SK-N-DZ (cell line): Measurements from ENCODE around the gene SSR4.

Experiments
- DNase-seq: peaks from one replicate; pipeline ENCODE4 v3.0.0-alpha.2; 2015; ENCODE audit warnings: low spot score

The SSR4 gene

DNA sequence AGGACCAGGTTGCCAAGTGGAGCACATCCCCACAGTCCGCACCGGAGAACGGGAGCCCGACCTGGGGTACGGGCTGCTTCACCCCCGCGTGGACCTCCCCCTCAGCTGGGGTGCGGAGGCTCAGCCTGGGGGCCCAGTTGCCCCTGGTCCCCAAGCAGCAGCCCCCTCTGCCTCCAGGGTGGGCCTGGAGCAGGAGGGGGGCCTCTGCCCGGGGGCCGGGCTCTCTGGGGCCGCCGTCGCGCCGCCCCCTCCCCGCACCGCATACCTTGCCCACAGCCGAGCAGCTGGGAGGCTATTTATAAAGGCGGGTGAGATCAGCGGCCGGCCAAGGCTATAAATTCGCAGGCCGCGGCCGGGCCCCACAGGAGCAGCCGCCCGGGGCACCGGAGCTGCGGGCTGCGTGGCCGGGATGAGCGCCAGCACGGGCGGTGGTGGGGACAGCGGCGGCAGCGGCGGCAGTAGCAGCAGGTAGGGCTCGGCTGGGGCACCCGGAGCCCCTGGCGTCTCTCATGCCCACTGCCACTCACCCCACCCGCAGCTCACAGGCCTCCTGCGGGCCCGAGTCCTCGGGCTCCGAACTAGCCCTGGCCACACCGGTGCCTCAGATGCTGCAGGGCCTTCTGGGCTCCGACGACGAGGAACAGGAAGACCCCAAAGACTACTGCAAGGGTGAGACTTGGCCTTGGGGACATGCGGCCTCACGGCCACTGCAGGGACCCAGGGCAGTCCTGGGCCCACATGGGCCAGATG, 13.6 kb upstream of the SSR4 start, which contains the start of gene SRPK3:
TSS of gene SRPK3 (plus strand) at position 364 of the 750 bp plus-strand sequence. CDS start at position 410, 46 bp downstream.
- no peak for DNase-seq

DNA sequence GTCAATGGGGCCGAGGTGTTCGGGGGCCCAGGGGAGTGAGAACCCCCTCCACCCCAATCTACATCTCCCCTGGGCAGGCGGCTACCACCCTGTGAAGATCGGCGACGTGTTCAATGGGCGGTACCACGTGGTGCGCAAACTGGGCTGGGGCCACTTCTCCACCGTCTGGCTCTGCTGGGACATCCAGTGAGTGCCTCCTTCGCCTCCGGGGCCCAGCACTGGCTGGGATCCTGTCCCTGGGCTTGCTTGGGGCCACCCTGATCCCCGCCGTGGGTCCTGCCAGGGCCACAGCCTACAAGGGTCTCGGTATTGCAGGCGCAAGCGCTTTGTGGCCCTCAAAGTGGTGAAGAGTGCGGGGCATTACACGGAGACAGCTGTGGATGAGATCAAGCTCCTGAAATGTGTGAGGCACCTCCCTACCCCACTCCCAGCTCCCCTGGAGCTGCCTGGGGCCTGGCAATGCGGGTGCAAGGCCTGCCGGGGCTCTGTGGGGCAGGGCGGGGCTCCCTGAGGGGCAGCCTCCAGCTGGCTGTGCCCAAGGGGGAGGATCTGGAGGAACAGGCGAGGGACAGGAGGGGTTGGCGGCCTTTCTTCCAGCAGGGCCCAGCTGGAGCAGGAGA, 12.9 kb upstream of the SSR4 start:
- DNase-seq, result no peak

DNA sequence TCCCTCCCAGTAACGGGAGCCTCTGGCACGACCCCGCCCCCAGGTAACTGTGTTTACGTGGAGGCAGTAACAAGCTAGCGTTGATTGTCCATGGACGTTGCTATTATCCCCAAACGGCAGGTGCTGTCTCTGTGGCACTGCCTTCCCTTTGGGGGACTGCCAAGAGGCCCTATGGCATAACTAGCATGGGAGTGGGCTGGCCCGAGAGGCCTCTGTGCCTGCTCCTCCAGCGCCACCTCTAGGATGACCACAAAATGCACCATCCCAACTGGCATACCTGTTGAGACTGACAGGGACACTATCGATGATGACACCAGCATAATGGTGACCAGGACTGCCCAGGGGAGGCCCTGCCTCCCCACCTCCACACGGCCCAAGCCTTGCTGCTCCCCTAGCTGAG, 12.2 kb upstream of the SSR4 start:
- DNase-seq, result no peak

DNA sequence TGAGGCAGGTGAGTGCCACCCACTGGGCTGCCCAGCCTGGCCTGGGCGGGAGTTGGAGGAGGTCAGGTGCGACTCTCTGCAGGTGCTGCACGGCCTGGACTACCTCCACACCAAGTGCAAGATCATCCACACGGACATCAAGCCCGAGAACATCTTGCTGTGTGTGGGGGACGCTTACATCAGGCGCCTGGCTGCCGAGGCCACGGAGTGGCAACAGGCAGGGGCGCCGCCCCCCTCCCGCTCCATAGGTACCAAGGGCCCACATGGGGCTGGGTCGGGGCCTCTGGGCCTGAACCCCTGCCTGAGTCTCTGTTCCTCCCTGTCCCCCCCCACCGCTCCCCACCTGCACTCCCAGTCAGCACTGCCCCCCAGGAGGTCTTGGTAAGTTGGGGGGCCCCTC, 11.6 kb upstream of the SSR4 start:
- no peak for DNase-seq

DNA sequence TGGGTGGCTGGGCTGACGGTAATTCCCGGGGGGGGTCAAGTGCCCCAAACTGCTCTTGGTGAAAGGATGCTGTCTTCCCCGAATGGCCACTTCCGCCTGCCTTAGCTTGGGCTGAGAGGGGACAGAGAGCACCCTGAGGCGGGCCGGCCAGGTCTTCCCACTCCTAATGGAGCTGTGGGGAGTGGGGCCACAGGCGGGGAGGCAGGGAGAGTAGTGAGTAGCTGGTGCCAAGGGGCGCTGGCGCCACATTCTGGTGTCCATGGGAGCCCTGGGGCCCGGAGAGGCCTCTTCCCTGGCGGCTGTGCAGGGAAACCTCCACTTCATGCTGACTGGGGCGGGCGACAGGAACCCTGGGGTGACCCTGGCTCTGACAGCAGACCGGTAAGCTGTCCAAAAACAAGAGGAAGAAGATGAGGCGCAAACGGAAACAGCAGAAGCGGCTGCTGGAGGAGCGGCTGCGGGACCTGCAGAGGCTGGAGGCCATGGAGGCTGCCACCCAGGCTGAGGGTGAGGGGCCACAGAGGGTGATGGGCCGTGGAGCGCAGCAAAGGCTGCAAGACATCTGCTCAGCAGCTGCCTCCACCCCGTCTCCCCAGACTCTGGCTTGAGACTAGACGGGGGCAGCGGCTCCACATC, 11.0 kb upstream of the SSR4 start:
- DNase-seq, result no peak

DNA sequence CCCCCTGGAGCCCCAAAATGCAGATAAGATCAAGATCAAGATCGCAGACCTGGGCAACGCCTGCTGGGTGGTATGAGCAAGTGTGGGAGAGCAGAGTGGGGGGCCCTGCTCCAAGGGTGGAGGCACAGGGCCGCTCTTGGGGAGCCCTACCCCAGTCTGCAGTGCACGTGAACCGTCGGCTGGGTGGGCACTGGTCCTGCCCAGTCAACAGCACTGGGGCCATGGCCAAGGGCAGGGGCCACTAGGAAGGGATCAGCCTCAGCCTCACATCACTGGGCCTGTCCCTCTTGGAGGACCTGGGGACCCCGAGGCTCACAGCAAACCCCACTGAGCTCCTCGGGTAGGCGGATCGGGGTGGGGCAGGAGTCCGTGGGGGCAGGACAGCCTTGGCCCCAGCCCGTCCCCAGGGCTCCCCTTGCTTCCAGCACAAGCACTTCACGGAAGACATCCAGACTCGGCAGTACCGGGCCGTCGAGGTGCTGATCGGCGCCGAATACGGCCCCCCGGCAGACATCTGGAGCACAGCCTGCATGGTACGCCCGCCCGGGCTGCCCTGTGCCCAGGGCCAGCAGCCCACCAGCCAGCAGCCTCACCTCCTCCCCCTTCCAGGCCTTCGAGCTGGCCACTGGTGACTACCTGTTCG, 10.0 kb upstream of the SSR4 start:
- no peak for DNase-seq

DNA sequence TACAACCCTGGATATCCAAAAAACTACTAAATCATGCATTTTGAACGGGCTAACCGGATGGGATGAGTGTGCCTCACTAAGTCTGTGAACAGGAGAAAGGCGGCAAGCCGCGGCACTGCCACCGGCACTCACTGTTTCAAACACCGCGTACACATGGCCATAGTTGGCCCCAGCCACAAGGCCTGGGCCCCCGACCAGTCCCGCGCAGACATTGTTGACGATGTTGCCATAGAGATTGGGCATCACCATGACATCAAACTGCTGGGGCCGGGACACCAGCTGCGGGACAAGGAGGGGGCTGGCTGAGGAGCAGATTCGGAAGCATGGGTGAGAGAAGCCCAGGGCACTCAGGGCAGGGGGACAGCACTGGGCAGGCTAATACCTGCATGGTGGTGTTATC, 7.8 kb upstream of the SSR4 start:
- DNase-seq, result no peak

DNA sequence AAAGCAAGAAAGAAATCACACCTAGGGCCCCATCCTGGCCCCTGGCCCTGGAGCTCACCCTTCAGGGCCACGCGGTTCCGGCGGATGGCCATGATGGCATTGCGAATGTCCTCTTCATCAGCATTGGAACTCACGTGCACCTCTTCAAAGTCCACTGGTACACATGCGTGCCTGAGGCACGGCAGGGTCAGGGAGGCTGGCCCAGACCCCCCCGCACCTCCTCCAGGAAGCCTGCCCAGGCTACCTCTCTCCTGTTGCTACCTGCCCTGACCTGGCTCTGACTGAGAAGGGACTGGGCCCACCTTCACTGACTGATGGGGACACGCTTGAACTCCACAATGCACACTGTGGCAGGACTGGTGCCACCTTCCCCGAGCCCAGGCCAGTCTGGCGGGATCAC, 4.8 kb upstream of the SSR4 start:
- DNase-seq, result no peak

DNA sequence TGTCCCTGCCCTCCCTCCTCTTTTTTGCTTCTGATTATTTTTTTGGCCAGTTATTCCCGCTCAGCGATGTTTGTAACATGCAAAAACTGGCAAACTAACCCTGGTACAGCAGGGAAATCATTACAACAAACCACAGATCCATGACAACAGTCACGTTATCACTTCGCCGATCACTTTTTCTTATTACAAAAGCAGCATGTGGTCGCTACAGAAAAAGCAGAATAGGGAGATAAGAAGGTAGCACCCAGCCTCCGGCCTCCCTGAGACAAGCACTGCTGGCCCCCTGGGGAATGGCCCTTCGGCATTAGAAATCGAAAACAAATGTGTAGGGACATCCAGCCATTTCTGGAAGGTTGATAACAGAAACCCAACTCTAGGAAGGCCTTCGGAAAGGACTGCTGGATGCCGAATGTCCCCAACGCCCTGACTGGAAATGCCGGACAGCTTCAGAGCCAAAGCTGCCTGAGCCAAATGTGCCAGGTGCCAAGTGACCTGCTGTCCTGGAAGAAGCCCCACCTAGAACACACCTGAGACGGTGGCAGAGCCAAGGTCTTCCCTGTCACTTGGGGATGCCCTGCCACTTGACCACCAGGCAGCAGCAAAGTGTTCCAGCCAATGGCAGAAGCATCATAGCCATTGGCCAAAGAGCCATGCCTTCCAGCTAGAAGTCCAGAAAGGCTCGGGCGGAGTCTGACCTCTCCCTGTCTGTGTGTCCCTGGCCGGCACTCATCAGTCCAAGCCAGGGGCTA, 3.2 kb upstream of the SSR4 start:
- no peak for DNase-seq

DNA sequence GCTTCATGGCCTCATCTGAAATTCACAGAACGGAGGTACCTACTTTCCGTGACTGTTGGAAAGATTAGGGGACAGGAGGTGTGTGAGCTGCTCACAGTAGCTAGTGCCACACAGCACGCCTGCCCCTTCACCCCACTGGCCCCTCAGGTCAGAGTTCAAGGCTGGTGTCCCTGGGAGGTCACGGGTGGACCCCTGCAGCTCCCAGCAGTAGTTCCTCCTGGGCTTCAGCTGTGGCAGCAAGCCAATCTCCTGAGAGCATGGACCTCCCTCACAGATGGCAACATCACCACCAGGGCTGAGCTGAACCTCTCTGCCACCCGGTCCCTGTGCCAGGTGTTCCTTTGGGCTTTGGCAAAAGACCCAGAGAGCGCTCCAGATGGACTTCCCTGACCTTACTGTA, 2.1 kb upstream of the SSR4 start:
- DNase-seq, result no peak

DNA sequence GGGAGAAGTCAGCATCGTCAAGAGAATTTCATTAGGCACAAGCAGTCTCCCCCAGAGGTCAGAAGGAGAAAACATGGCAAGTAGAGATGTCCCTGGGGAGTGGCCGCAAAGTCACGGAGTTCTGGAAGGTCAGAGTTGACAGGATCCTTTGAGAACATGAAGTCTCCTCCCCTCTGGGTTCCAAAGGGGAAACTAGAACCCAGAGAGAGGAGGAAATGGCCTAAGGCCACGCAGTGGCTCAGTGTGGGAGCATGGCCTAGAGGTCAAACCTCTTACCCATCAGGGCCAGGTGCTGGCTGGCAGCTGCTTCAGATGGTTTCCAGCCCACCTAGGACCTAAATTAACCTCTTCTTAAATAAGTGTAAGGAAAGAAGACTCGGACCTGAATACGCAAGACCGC, 1.2 kb upstream of the SSR4 start:
- no peak for DNase-seq

DNA sequence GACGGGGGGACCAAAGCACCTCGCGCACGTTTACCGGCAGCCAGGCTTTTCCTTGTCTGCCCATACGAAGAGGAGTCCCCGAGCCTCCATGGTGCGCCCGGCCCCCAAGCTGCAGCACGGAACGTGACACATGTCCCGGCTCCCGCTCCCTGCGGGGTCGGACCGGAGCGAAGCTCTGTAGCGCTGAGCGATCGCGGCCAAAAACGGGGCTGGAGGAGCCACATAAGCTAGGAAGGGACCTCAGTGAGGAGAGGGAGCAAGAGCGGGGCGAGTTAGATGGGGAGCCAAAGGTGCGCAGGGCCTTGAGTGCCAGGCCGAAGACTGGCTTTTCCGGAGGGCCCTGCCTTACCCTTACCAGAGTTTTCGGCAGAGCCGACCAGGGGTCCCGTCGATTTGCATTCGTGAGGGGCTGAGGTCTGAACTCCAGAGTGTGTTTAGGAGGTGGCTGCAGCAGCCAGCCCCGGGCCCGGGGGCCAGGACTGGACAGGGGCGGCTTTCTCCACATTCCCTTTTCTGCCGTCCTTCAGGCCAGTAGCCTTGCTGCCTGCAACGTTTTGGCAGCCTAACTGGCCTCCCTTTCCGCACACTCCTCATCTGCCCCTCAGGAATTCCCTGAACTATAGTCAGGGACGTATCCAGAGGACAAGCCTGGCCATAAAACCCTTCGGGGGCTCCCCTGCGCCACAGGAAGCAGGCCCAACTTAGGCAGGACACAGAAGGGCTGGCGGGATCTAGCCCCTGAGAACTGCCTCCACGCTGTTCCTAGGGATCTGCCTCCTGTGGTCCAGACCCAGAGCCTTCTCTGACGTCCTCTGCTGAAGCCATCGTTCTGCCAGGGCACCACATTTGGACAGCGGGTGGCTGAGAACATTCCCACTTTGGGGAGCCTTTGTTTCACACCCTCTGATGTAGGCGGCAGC, 689 bp downstream of the SSR4 start:
- no peak for DNase-seq

DNA sequence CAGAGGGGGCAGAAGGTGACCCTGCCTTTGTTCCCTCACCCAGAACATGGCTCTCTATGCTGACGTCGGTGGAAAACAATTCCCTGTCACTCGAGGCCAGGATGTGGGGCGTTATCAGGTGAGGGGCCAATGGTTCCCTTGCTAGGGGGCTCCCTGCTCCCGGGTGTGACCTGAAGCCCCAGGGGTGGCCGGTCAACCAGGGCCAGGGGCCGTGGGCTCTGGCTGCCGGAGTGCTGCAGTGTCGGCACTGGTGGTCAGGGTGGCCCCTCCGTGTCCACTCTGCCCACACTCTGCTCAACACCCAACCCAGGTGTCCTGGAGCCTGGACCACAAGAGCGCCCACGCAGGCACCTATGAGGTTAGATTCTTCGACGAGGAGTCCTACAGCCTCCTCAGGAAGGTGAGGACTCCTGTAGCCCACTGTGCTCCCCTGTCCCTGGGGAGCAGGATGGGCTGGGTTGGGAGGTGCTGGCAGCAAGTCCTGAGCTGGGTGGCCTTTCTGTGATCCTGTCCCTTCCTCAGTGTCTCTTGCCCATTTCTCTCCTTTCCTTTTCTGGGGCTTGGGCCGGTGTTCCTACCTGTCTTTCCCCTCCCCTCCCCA, 3.0 kb downstream of the SSR4 start:
- DNase-seq, result no peak

DNA sequence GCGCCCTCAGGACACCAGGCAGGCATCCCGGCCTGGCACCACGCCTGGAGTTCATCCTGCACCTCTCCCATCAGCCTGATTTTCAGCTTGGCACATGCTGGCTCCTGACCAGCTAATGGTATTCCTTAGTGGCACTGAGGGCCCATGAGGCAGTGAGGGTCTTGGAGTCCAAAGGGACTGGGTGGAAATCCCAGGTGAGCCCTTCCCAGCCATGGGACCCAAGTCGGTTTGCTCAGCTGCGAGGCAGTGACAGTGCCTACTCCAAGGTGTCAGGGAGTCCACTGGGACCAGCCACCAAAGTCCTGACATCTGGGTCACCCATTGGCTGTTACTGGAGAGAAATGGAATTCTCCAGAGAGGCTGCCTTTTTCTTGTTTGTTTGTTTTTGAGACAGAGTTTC, 4.9 kb downstream of the SSR4 start:
- DNase-seq, result no peak

DNA sequence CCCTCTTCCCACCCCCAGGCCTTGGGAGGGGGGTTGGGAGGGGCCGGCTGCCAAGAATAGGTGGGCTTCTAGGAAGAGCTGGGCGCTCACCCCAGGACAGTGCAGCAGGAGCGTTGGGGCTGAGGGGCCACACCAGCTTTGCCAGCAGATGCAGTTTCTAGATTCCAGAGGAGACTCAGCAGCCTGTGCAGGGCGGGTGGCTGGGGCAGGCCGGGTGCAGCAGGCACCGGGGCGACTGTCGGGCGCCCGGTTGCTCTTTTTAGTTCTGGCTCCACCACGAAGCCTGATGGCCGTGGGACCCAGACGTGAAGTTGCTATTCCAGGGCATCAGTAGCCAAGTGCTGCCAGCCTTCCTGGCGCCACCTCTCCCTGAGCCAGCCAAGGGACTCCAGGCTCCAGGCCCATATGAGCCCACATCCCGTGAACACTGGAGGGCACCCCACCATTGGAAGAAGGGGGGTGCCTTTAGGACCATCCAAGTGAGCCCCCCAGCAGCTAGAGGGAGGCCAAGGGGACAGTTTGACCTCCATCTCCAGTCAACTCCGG, 5.8 kb downstream of the SSR4 start:
- DNase-seq, result no peak

DNA sequence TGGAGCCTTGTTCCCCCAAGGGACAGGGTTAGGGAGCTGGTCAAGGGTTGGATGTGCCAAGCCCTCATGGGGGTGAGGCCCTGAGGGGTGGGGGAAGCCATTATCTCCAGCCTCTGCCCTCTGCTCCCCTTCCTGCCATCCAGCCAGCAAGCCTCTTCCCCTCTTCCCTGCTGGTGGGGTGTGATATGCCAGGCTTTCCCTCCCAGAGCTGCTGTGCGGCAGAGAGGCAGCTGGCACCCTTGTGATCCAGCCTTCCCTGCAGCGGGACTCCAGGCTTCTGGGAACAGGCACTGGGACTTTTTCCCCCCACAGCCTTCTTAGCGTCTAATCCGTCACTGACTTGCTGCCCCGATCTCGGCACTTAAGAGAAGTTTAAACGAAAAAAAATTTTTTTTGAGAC, 6.3 kb downstream of the SSR4 start:
- no peak for DNase-seq

DNA sequence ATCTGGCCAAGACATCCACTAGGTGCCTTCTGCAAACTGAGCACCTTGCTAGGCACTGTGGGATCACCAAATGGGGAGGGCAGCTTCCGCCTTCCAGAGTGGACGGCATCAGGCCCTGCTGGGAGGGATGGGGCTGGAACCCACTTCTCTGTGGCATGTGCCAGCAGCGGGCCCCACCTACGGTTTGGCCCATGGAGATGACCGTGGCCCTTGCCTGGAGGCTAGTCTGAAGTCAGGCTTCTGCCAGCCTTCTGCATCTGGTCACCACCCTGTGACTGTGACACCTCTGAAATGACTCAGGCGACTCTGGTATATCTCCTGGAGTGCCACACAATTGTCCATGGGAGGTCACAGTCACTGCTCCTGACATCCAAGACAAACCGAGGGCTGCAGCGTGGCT, 7.2 kb downstream of the SSR4 start:
- DNase-seq, result no peak

DNA sequence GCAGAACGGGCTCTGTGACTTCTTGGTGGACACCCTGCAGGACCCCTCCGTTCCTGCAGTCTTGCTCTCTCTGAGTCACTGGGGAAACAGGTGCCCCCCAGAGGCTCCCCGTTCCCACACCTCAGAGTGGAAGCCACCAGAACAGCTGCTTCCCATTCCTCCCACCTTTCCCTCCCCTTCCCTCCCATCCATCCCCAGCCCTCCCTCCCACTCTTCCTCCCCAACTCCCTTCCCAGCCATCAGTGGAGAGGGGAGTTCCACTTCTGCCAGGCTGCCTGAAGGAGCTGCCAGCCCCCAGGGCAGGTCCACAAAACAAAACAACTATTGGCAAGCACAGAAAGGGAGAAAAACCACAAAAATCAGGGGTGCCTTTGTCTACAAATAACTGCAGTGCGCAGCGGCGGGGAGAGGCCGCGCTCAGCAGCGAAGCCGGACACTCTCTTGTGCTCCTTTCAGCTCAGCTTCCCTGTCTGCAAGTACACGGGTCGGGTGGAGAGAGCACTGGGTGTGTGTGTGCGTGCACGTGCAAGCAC, 8.1 kb downstream of the SSR4 start:
- DNase-seq, result no peak

DNA sequence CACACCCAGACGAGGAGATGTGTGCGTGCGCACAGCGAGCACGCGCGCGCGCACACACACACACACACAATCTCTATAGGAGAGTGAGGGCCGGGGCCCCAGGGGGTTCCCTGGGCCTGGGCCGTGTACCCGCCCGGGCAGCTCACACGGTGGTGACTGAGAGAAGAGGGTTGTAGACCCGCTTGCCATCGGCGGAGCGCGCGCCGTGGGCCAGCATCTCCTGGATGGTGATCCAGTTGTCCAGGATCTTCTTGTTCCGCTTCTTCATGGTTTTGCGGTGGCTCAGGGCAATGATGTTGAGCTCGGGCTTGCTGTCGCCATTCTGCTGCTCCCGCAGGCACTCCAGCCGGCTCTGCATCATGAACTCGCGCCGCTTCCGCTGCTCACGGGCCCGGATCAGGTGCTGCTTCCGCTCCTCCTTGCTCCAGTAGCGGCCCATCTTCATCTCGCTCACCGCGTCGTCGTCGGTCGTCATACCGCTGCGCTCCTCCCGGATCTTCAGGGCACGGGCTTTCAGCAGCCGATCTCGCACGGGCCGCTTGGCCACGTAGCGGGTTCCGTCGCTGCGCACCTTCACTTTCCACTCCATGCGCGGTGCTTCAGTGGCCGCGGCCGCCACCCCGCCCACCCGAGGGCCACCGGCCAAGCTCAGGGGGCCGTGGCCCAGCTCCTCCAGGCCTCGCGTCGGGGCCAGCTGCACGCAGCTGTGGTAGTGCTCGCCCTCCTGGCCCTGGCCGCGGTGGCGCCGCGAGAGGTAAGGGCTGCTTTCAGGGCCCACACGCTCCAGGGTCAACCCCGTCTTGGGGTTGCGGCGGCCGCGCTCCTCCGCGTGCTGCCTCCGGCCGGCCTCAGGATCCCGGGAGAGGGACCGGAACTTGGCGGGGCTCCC, 9.0 kb downstream of the SSR4 start:
- no peak for DNase-seq
